HEK293 (cell line): ENCODE results near the gene MS4A10.

ENCODE experiments used
- CTCF ChIA-PET: fragments of 350-600 bp; formaldehyde crosslinking; extraction: SDS; loops from one replicate; lab custom pipeline; 2021; ENCODE audit warnings: antibody characterized with exemption; lab: Yijun Ruan, JAX
- POLR2A ChIA-PET: fragments of 300-600 bp; formaldehyde crosslinking; extraction: SDS; loops from one replicate; lab custom pipeline; 2020; ENCODE audit warnings: antibody characterized with exemption, inconsistent platforms; lab: Yijun Ruan, JAX
- H3K27ac ChIP-seq: fragments of 200-500 bp; sonication (Bioruptor generic); 2 replicates; pipeline ENCODE4 v1.5.1; 2014; ENCODE audit warnings: low read depth, low read length, control low read depth, inconsistent platforms; ENCODE audit errors: extremely low read depth
- H3K36me3 ChIP-seq, 2 experiments: fragments of 200-500 bp in 1 of 2; sonication (Bioruptor generic) in 1 of 2; 1 replicate in 1 of 2; 2 replicates in 1 of 2; pipeline ENCODE4 v1.5.1; 2014 to 2017; ENCODE audit warnings: inconsistent platforms in 2 of 2, low read length in 2 of 2; ENCODE audit not compliant: control insufficient read depth in 2 of 2, insufficient read depth in 1 of 2
- H3K4me1 ChIP-seq: fragments of 200-500 bp; sonication (Bioruptor generic); 2 replicates; pipeline ENCODE4 v1.5.1; 2014; ENCODE audit warnings: mild to moderate bottlenecking, low read length, inconsistent platforms; ENCODE audit not compliant: control insufficient read depth, insufficient read depth
- H3K4me3 ChIP-seq: 2 replicates; pipeline ENCODE4 v1.5.1; 2011; ENCODE audit warnings: low read depth, mild to moderate bottlenecking, control low read depth, low read length, moderate library complexity
- H3K9me3 ChIP-seq: fragments of 200-500 bp; sonication (Bioruptor generic); 2 replicates; pipeline ENCODE4 v1.5.1; 2014; ENCODE audit warnings: low read depth, low read length, inconsistent platforms; ENCODE audit not compliant: control insufficient read depth, insufficient read depth
- BCL11B ChIP-seq: fragments of 450-650 bp; formaldehyde crosslinking; IDR thresholded peaks from 2 replicates; pipeline ENCODE4 v1.5.1; 2016; ENCODE audit warnings: low read depth, missing biosample characterization, missing genetic modification characterization
- FEZF1 ChIP-seq: fragments of 450-650 bp; formaldehyde crosslinking; IDR thresholded peaks from 2 replicates; pipeline ENCODE4 v1.5.1; 2016; ENCODE audit warnings: missing biosample characterization, missing genetic modification characterization
- KLF8 ChIP-seq: fragments of 450-650 bp; formaldehyde crosslinking; IDR thresholded peaks from 2 replicates; pipeline ENCODE4 v1.5.1; 2016; ENCODE audit warnings: missing biosample characterization, missing genetic modification characterization
- PRDM1 ChIP-seq: fragments of 450-650 bp; formaldehyde crosslinking; IDR thresholded peaks from 2 replicates; pipeline ENCODE4; 2016; ENCODE audit warnings: missing biosample characterization, missing genetic modification characterization
- SCRT1 ChIP-seq: fragments of 450-650 bp; formaldehyde crosslinking; IDR thresholded peaks from 2 replicates; pipeline ENCODE4 v1.5.1; 2016; ENCODE audit warnings: missing biosample characterization, missing genetic modification characterization, borderline replicate concordance
- SP7 ChIP-seq: fragments of 450-650 bp; formaldehyde crosslinking; IDR thresholded peaks from 2 replicates; pipeline ENCODE4 v1.5.1; 2016; ENCODE audit warnings: missing biosample characterization, missing genetic modification characterization
- ZBTB20 ChIP-seq: fragments of 450-650 bp; formaldehyde crosslinking; IDR thresholded peaks from 2 replicates; pipeline ENCODE4 v1.5.1; 2016; ENCODE audit warnings: missing biosample characterization, missing genetic modification characterization
- ZIC2 ChIP-seq: fragments of 450-650 bp; formaldehyde crosslinking; IDR thresholded peaks from 2 replicates; pipeline ENCODE4 v1.5.1; 2016; ENCODE audit warnings: missing biosample characterization, missing genetic modification characterization
- ZNF10 ChIP-seq: fragments of 450-650 bp; formaldehyde crosslinking; IDR thresholded peaks from 2 replicates; pipeline ENCODE4 v1.5.1; 2017; ENCODE audit warnings: missing biosample characterization, missing genetic modification characterization
- ZNF248 ChIP-seq: fragments of 450-650 bp; formaldehyde crosslinking; IDR thresholded peaks from 2 replicates; pipeline ENCODE4 v1.5.1; 2017; ENCODE audit warnings: missing biosample characterization, missing genetic modification characterization
- ZNF324 ChIP-seq: fragments of 450-650 bp; formaldehyde crosslinking; IDR thresholded peaks from 2 replicates; pipeline ENCODE4 v1.5.1; 2016; ENCODE audit warnings: missing biosample characterization, missing genetic modification characterization
- ZNF341 ChIP-seq: fragments of 450-650 bp; formaldehyde crosslinking; IDR thresholded peaks from 2 replicates; pipeline ENCODE4; 2016; ENCODE audit warnings: low read depth, missing biosample characterization, missing genetic modification characterization
- ZNF366 ChIP-seq: fragments of 450-650 bp; formaldehyde crosslinking; conservative IDR thresholded peaks from 2 replicates; pipeline ENCODE4 v1.5.1; 2016; ENCODE audit warnings: missing biosample characterization, missing genetic modification characterization
- ZNF555 ChIP-seq: fragments of 450-650 bp; formaldehyde crosslinking; conservative IDR thresholded peaks from 2 replicates; pipeline ENCODE4 v1.5.1; 2017; ENCODE audit warnings: missing biosample characterization, mild to moderate bottlenecking, missing genetic modification characterization, inconsistent platforms
- ZNF560 ChIP-seq: fragments of 450-650 bp; formaldehyde crosslinking; IDR thresholded peaks from 2 replicates; pipeline ENCODE4 v1.5.1; 2017; ENCODE audit warnings: missing biosample characterization, missing genetic modification characterization, borderline replicate concordance
- ZNF701 ChIP-seq: fragments of 450-650 bp; formaldehyde crosslinking; IDR thresholded peaks from 2 replicates; pipeline ENCODE4 v1.5.1; 2016; ENCODE audit warnings: missing biosample characterization, missing genetic modification characterization
- ZNF776 ChIP-seq: fragments of 450-650 bp; formaldehyde crosslinking; IDR thresholded peaks from 2 replicates; pipeline ENCODE4 v1.5.0; 2017; ENCODE audit warnings: missing biosample characterization, missing genetic modification characterization, borderline replicate concordance
- ZNF785 ChIP-seq: fragments of 450-650 bp; formaldehyde crosslinking; IDR thresholded peaks from 2 replicates; pipeline ENCODE4 v1.5.1; 2016; ENCODE audit warnings: missing biosample characterization, missing genetic modification characterization
- ZNF791 ChIP-seq: fragments of 450-650 bp; formaldehyde crosslinking; IDR thresholded peaks from 2 replicates; pipeline ENCODE4 v1.5.1; 2016; ENCODE audit warnings: missing biosample characterization, missing genetic modification characterization
- ZNF792 ChIP-seq: fragments of 450-650 bp; formaldehyde crosslinking; IDR thresholded peaks from 2 replicates; pipeline ENCODE4 v1.5.1; 2016; ENCODE audit warnings: missing biosample characterization, missing genetic modification characterization
- TF ChIP-seq, protein P1 (sequence below): fragments of 450-650 bp; formaldehyde crosslinking; IDR thresholded peaks from 2 replicates; pipeline ENCODE4 v1.5.1; 2016; ENCODE audit warnings: missing biosample characterization, missing genetic modification characterization
- TF ChIP-seq, protein P2 (sequence below): fragments of 450-650 bp; formaldehyde crosslinking; IDR thresholded peaks from 2 replicates; pipeline ENCODE4 v1.5.1; 2016; ENCODE audit warnings: missing biosample characterization, missing genetic modification characterization
- TF ChIP-seq, protein P3 (sequence below): fragments of 450-650 bp; formaldehyde crosslinking; IDR thresholded peaks from 2 replicates; pipeline ENCODE4 v1.5.1; 2016; ENCODE audit warnings: missing biosample characterization, missing genetic modification characterization

MS4A10 gene

DNA sequence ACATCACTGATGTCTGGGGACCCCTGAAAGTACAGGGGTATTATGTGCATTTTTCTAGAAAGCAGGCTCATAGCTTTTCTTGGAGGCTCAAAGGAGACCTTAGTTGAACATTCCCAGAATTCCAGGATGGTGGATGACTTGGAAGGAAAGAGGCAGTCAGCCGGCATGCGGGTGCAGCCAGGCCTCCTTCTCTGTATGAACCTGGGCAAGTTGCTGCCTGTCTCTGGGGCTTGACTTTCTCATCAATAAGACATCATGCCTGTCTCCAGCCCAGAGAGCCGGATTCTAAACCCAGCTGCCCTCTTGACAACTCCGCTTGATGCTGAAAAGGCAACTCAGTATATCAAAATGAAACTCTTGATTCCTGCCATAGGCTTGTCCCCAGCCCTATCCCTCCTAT lies 15.9 kb upstream of the MS4A10 start:
- no peaks in the 10 kb centered on the region for H3K4me1 ChIP-seq
- CTCF ChIA-PET = interaction anchor here (0.6 to 1.0 kb wide), 2 partner anchors 9 to 13 kb away, joined by 4 to 6 read pairs; partner anchors contain the start of gene MS4A15
- H3K27ac ChIP-seq = no peak overlapping the region
- H3K36me3 ChIP-seq = no peaks in the 10 kb centered on the region
- POLR2A ChIA-PET = no interaction called here
- no peaks in the 10 kb centered on the region for H3K9me3 ChIP-seq
- H3K4me3 ChIP-seq = no peak overlapping the region
- TF ChIP-seq ZNF324 (tag by site-specific recombination) (no peak), ZBTB20 (tag by site-specific recombination) (no peak), PRDM1 (tag by site-specific recombination) (no peak), ZNF776 (tag by site-specific recombination) (no peak), KLF8 (tag by site-specific recombination) (no peak), ZNF341 (tag by site-specific recombination) (no peak), SCRT1 (tag by site-specific recombination) (no peak), SP7 (tag by site-specific recombination) (no peak), ZNF366 (tag by site-specific recombination) (no peak), ZNF701 (no peak), ZNF248 (tag by site-specific recombination) (no peak), ZNF792 (no peak), ZNF785 (no peak), ZNF560 (tag by site-specific recombination) (no peak)
- TF ChIP-seq, protein P1, sequence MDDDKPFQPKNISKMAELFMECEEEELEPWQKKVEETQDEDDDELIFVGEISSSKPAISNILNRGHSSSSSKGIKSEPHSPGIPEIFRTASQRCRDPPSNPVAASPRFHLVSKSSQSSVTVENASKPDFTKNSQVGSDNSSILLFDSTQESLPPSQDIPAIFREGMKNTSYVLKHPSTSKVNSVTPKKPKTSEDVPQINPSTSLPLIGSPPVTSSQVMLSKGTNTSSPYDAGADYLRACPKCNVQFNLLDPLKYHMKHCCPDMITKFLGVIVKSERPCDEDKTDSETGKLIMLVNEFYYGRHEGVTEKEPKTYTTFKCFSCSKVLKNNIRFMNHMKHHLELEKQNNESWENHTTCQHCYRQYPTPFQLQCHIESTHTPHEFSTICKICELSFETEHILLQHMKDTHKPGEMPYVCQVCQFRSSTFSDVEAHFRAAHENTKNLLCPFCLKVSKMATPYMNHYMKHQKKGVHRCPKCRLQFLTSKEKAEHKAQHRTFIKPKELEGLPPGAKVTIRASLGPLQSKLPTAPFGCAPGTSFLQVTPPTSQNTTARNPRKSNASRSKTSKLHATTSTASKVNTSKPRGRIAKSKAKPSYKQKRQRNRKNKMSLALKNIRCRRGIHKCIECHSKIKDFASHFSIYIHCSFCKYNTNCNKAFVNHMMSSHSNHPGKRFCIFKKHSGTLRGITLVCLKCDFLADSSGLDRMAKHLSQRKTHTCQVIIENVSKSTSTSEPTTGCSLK (tag by site-specific recombination) = no peak

GRCh38 chr11:60769811-60770210 lies 15.3 kb upstream of the MS4A10 start:
- ChIA-PET CTCF (interaction anchor here (0.5 to 1.0 kb wide), 3 partner anchors 13 to 130 kb away, joined by 3 to 6 read pairs (median 4); partner anchors contain the start of gene MS4A15), POLR2A (no interaction called here)
- H3K36me3 ChIP-seq = no peaks in the 10 kb centered on the region
- TF ChIP-seq FEZF1 (tag by site-specific recombination) = no peak
- TF ChIP-seq ZBTB20 (tag by site-specific recombination) = no peak
- TF ChIP-seq ZIC2 (tag by site-specific recombination) = peak; percentile 71
- no peaks in the 10 kb centered on the region for H3K4me1 ChIP-seq
- no peak overlapping the region for H3K4me3 ChIP-seq
- no peak overlapping the region for H3K27ac ChIP-seq
- H3K9me3 ChIP-seq = no peaks in the 10 kb centered on the region

DNA sequence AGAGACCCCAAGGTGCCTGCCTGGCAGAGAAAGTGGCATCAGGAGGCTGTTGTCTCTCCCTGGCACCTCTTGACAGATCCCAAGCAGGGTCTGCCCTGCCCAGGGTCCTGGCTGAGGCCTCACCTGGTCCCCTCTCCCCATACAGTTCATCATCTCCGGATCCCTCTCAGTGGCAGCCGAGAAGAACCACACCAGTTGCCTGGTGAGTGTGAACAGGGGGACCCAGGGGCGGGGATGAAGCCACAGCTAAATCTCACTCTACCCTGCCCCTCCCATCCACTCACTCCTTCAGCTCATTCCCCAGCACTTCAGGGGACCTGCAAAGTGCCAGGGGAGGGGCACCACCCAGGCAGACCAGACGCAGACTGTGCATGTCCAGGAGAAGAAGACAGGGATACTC lies 14.0 kb upstream of the MS4A10 start:
- H3K4me1 ChIP-seq = no peaks in the 10 kb centered on the region
- no peaks in the 10 kb centered on the region for H3K36me3 ChIP-seq
- ChIA-PET POLR2A (no interaction called here), CTCF (interaction anchor here (0.6 to 1.2 kb wide), 3 partner anchors 28 to 603 kb away, joined by 3 read pairs; no protein-coding TSS in a partner anchor)
- no peaks in the 10 kb centered on the region for H3K9me3 ChIP-seq
- no peak overlapping the region for H3K4me3 ChIP-seq
- H3K27ac ChIP-seq = no peak overlapping the region
- TF ChIP-seq, protein P2, sequence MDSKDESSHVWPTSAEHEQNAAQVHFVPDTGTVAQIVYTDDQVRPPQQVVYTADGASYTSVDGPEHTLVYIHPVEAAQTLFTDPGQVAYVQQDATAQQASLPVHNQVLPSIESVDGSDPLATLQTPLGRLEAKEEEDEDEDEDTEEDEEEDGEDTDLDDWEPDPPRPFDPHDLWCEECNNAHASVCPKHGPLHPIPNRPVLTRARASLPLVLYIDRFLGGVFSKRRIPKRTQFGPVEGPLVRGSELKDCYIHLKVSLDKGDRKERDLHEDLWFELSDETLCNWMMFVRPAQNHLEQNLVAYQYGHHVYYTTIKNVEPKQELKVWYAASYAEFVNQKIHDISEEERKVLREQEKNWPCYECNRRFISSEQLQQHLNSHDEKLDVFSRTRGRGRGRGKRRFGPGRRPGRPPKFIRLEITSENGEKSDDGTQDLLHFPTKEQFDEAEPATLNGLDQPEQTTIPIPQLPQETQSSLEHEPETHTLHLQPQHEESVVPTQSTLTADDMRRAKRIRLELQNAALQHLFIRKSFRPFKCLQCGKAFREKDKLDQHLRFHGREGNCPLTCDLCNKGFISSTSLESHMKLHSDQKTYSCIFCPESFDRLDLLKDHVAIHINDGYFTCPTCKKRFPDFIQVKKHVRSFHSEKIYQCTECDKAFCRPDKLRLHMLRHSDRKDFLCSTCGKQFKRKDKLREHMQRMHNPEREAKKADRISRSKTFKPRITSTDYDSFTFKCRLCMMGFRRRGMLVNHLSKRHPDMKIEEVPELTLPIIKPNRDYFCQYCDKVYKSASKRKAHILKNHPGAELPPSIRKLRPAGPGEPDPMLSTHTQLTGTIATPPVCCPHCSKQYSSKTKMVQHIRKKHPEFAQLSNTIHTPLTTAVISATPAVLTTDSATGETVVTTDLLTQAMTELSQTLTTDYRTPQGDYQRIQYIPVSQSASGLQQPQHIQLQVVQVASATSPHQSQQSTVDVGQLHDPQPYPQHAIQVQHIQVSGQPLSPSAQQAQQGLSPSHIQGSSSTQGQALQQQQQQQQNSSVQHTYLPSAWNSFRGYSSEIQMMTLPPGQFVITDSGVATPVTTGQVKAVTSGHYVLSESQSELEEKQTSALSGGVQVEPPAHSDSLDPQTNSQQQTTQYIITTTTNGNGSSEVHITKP (tag by site-specific recombination) = no peak
- TF ChIP-seq, protein P3, sequence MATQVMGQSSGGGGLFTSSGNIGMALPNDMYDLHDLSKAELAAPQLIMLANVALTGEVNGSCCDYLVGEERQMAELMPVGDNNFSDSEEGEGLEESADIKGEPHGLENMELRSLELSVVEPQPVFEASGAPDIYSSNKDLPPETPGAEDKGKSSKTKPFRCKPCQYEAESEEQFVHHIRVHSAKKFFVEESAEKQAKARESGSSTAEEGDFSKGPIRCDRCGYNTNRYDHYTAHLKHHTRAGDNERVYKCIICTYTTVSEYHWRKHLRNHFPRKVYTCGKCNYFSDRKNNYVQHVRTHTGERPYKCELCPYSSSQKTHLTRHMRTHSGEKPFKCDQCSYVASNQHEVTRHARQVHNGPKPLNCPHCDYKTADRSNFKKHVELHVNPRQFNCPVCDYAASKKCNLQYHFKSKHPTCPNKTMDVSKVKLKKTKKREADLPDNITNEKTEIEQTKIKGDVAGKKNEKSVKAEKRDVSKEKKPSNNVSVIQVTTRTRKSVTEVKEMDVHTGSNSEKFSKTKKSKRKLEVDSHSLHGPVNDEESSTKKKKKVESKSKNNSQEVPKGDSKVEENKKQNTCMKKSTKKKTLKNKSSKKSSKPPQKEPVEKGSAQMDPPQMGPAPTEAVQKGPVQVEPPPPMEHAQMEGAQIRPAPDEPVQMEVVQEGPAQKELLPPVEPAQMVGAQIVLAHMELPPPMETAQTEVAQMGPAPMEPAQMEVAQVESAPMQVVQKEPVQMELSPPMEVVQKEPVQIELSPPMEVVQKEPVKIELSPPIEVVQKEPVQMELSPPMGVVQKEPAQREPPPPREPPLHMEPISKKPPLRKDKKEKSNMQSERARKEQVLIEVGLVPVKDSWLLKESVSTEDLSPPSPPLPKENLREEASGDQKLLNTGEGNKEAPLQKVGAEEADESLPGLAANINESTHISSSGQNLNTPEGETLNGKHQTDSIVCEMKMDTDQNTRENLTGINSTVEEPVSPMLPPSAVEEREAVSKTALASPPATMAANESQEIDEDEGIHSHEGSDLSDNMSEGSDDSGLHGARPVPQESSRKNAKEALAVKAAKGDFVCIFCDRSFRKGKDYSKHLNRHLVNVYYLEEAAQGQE = no peak
- no peak for TF ChIP-seq ZNF10
- no peak for TF ChIP-seq ZNF555 (tag by site-specific recombination)
- no peak for TF ChIP-seq ZNF791
- TF ChIP-seq BCL11B = no peak
